BE2C (cell line): ENCODE measurements around the gene BUD31.
"Not testable (repeated sequence)": the region's sequence is repeated elsewhere in the genome, so short reads cannot be mapped to it uniquely, and the experiment has no call there.

Source experiments
- DNase-seq: peaks from one replicate; pipeline ENCODE4 v3.0.0-alpha.2; 2020
- H3K27me3 ChIP-seq: fragments of 250-450 bp; sonication (Bioruptor Pico); 2 replicates; pipeline ENCODE4 v1.5.1; 2020; ENCODE audit warnings: mild to moderate bottlenecking
- H3K36me3 ChIP-seq: fragments of 250-450 bp; sonication (Bioruptor Pico); 2 replicates; pipeline ENCODE4 v1.5.1; 2020; ENCODE audit warnings: mild to moderate bottlenecking
- H3K4me1 ChIP-seq: fragments of 250-450 bp; sonication (Bioruptor Pico); 2 replicates; pipeline ENCODE4 v1.5.1; 2020
- H3K4me3 ChIP-seq: 2 replicates; pipeline ENCODE4 v1.5.1; 2011; ENCODE audit warnings: low read depth, low read length
- H3K9me3 ChIP-seq: fragments of 250-450 bp; sonication (Bioruptor Pico); 2 replicates; pipeline ENCODE4 v1.5.1; 2020
- TF ChIP-seq, protein P1 (sequence below): IDR thresholded peaks from 2 replicates; pipeline ENCODE4 v1.5.1; 2012; ENCODE audit warnings: mild to moderate bottlenecking, low read depth, low read length

Gene BUD31

DNA sequence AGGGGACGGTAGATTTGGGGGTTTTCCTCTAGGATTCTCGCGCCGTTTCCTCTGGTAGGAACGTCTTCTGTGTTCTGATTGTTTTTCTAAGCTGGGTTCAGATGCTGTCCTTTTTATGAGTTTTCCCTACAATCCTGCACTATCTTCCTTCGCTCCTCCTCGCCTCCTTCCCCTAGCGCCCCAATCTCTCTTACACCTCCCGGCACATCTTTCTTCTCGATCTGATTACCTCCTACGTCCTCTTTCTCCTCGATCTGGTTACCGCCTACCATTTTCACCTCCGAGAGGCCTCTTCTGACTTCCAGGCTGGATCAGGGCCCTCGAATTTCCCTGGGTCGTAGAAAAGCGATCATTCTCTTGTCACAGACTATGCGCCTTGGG, 413 bp downstream of the BUD31 start:
- Histone ChIP-seq H3K4me3 (peak overlapping the region; percentile 79), H3K27me3 (no peaks in the 10 kb centered on the region), H3K9me3 (no peaks in the 10 kb centered on the region), H3K4me1 (peaks cover 4% of the 10 kb centered on the region; the same call in 1 of the 2 replicates), H3K36me3 (peaks cover 58% of the 10 kb centered on the region)
- DNase-seq: no peak
- TF ChIP-seq, protein P1, sequence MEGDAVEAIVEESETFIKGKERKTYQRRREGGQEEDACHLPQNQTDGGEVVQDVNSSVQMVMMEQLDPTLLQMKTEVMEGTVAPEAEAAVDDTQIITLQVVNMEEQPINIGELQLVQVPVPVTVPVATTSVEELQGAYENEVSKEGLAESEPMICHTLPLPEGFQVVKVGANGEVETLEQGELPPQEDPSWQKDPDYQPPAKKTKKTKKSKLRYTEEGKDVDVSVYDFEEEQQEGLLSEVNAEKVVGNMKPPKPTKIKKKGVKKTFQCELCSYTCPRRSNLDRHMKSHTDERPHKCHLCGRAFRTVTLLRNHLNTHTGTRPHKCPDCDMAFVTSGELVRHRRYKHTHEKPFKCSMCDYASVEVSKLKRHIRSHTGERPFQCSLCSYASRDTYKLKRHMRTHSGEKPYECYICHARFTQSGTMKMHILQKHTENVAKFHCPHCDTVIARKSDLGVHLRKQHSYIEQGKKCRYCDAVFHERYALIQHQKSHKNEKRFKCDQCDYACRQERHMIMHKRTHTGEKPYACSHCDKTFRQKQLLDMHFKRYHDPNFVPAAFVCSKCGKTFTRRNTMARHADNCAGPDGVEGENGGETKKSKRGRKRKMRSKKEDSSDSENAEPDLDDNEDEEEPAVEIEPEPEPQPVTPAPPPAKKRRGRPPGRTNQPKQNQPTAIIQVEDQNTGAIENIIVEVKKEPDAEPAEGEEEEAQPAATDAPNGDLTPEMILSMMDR: no peak

- peaks cover 58% of the 10 kb centered on the region for H3K36me3 ChIP-seq
- H3K4me1 ChIP-seq: peaks cover 4% of the 10 kb centered on the region; the same call in 1 of the 2 replicates
- H3K4me3 ChIP-seq: peak overlapping the region; percentile 79
- TF ChIP-seq, protein P1: no peak
- DNase-seq: no peak
- H3K9me3 ChIP-seq: no peaks in the 10 kb centered on the region
- no peaks in the 10 kb centered on the region for H3K27me3 ChIP-seq
These were observed 1.0 kb downstream of the BUD31 start for GRCh38 chr7:99409806-99410205.

DNA sequence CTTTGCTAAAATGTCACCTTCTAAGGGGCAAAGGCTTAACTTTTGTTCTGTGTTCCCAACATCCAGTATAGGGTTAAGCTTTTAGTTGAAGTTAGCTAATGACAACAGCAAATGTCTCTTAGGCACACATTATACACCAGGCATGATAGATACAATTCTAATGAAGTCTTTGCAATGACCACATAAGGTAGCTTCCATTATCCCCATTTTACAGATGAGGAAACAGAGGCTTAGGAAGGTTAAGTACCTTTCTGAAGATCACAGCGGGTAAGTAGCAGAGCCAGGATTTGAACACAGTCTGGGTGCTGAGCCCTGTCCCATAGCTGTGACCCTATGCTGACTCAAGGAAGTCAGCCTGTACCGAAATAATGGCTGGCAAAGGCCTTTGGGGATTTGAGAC, 1.9 kb downstream of the BUD31 start:
- peak overlapping the region; percentile 79; the same call in 1 of the 2 replicates for H3K4me3 ChIP-seq
- H3K36me3 ChIP-seq: peaks cover 60% of the 10 kb centered on the region
- TF ChIP-seq, protein P1: no peak
- H3K27me3 ChIP-seq: no peaks in the 10 kb centered on the region
- peaks cover 4% of the 10 kb centered on the region; the same call in 1 of the 2 replicates for H3K4me1 ChIP-seq
- H3K9me3 ChIP-seq: no peaks in the 10 kb centered on the region
- DNase-seq: no peak

- not testable (repeated sequence) for H3K27me3 ChIP-seq, H3K9me3 ChIP-seq, H3K4me1 ChIP-seq, H3K4me3 ChIP-seq
- H3K36me3 ChIP-seq: peaks cover 89% of the 10 kb centered on the region
- TF ChIP-seq, protein P1: peak; percentile 71
- DNase-seq: peak; percentile 79
These were observed 6.9 kb downstream of the BUD31 start for GRCh38 chr7:99415513-99416127.

- no peak for DNase-seq
- no peaks in the 10 kb centered on the region for H3K4me1 ChIP-seq
- no peaks in the 10 kb centered on the region for H3K9me3 ChIP-seq
- no peak overlapping the region for H3K4me3 ChIP-seq
- peaks cover 81% of the 10 kb centered on the region for H3K36me3 ChIP-seq
- H3K27me3 ChIP-seq: no peaks in the 10 kb centered on the region
- TF ChIP-seq, protein P1: no peak
These were observed 9.5 kb downstream of the BUD31 start for GRCh38 chr7:99418260-99418659.

GRCh38 chr7:99419323-99420021, 10.7 kb downstream of the BUD31 start:
- Histone ChIP-seq H3K4me3 (no peak overlapping the region), H3K27me3 (no peaks in the 10 kb centered on the region), H3K4me1 (no peaks in the 10 kb centered on the region), H3K9me3 (no peaks in the 10 kb centered on the region), H3K36me3 (peaks cover 83% of the 10 kb centered on the region)
- DNase-seq: no peak
- TF ChIP-seq, protein P1: no peak
